HepG2 (cell line): Measurements from ENCODE around the gene RNF17. TPM values are rescaled to one million over a fixed set of nuclear protein-coding genes. Genes with fewer than 3 reads are reported as not detected.

Experiments
- ATAC-seq: fragments of 200-7000 bp; cut with Tn5 transposase; 3 replicates; pipeline ENCODE4 v1.9.1; 2020; ENCODE audit warnings: mild to moderate bottlenecking, moderate library complexity
- BruUV-seq: library from RNA; stranded (reverse); fragments of 400-500 nt; replicated peaks from 2 replicates; lab custom pipeline; 2021; lab: Mats Ljungman, UMichigan
- CTCF ChIA-PET: fragments of 300-600 bp; formaldehyde crosslinking; extraction: SDS; loops from one replicate; lab custom pipeline; 2021; ENCODE audit warnings: low total read pairs, inconsistent platforms, low intra/inter-chr PET ratio; lab: Yijun Ruan, JAX
- POLR2A ChIA-PET: fragments of 350-600 bp; sonication (Branson Sonifier 250); formaldehyde crosslinking; loops from one replicate; lab custom pipeline; 2020; ENCODE audit warnings: antibody characterized with exemption, inconsistent platforms; lab: Yijun Ruan, JAX
- DNase-seq: peaks from one replicate; pipeline ENCODE4 v3.0.0-alpha.2; 2015; ENCODE audit warnings: low spot score
- FAIRE-seq: peaks from 3 replicates; lab custom pipeline; 2011; peaks lifted over from hg19 to GRCh38; lab: Jason Lieb, UNC
- H2AFZ ChIP-seq: one replicate; pipeline ENCODE4 v1.6.1; 2011; ENCODE audit warnings: low read length, inconsistent platforms
- H3K27ac ChIP-seq: fragments of 300-600 bp; 3 replicates; pipeline ENCODE4 v1.8.0; 2011; ENCODE audit warnings: mixed run types, mild to moderate bottlenecking, mixed read lengths, low read length, inconsistent platforms; ENCODE audit not compliant: insufficient read depth; ENCODE audit errors: extremely low read length
- H3K27me3 ChIP-seq, 2 experiments: fragments of 200-600 bp in 1 of 2; 2 replicates in 1 of 2; 3 replicates in 1 of 2; pipeline versions ENCODE4 v1.6.0 to v1.8.0; 2011; ENCODE audit warnings: low read length in 2 of 2, mild to moderate bottlenecking in 2 of 2, moderate library complexity in 2 of 2, inconsistent platforms in 1 of 2; ENCODE audit not compliant: insufficient read depth in 2 of 2, control insufficient read depth in 1 of 2
- H3K36me3 ChIP-seq, 2 experiments: fragments of 200-600 bp in 1 of 2; replicated peaks in 1 of 2; 2 replicates in 1 of 2; 3 replicates in 1 of 2; pipeline versions ENCODE4 v1.5.1 to v1.8.0; 2011; ENCODE audit warnings: low read length in 2 of 2, inconsistent platforms in 1 of 2; ENCODE audit not compliant: insufficient read depth in 2 of 2, control insufficient read depth in 1 of 2
- H3K4me1 ChIP-seq: 2 replicates; pipeline ENCODE4 v1.5.1; 2012; ENCODE audit warnings: low read length, inconsistent platforms; ENCODE audit not compliant: insufficient read depth
- H3K4me2 ChIP-seq: 2 replicates; pipeline ENCODE4 v1.6.0; 2011; ENCODE audit warnings: low read depth, low read length, inconsistent platforms
- H3K4me3 ChIP-seq, 3 experiments: fragments of 200-600 bp in 1 of 3; sonication (generic), shearing (Covaris generic) in 1 of 3; replicated peaks in 1 of 3; 2 replicates each; pipeline ENCODE4 v1.5.1; 2011 to 2016; ENCODE audit warnings: low read length in 3 of 3, inconsistent platforms in 2 of 3, low read depth in 2 of 3, mild to moderate bottlenecking in 2 of 3, control low read depth in 1 of 3, mixed read lengths in 1 of 3; ENCODE audit not compliant: insufficient read depth in 1 of 3
- H3K79me2 ChIP-seq: one replicate; pipeline ENCODE4 v1.6.1; 2011; ENCODE audit warnings: low read length, inconsistent platforms; ENCODE audit not compliant: insufficient read depth
- H3K9ac ChIP-seq: 2 replicates; pipeline ENCODE4 v1.6.0; 2011; ENCODE audit warnings: mild to moderate bottlenecking, low read depth, low read length, inconsistent platforms; ENCODE audit not compliant: insufficient read depth
- H3K9me3 ChIP-seq: 2 replicates; pipeline ENCODE4 v1.5.1; 2012; ENCODE audit warnings: mild to moderate bottlenecking, low read length
- H4K20me1 ChIP-seq: 2 replicates; pipeline ENCODE4 v1.6.0; 2011; ENCODE audit warnings: inconsistent platforms, mild to moderate bottlenecking, low read length, moderate library complexity; ENCODE audit not compliant: insufficient read depth
- CAMTA2 ChIP-seq: sonication (generic); formaldehyde crosslinking; IDR thresholded peaks from 2 replicates; pipeline ENCODE4 v1.4.0; 2020; ENCODE audit warnings: mild to moderate bottlenecking, missing genetic modification reagents, borderline replicate concordance
- FOXO1 ChIP-seq: sonication (generic); formaldehyde crosslinking; IDR thresholded peaks from 2 replicates; pipeline ENCODE4 v1.4.0; 2020; ENCODE audit warnings: missing genetic modification reagents
- KLF12 ChIP-seq: sonication (generic); formaldehyde crosslinking; IDR thresholded peaks from 2 replicates; pipeline ENCODE4 v1.4.0; 2020; ENCODE audit warnings: missing genetic modification reagents, borderline replicate concordance
- ZBTB1 ChIP-seq: sonication (generic); formaldehyde crosslinking; IDR thresholded peaks from 2 replicates; pipeline ENCODE4 v1.4.0; 2020; ENCODE audit warnings: missing genetic modification reagents, borderline replicate concordance
- ZNF337 ChIP-seq: sonication (generic); formaldehyde crosslinking; IDR thresholded peaks from 2 replicates; pipeline ENCODE4 v1.5.1; 2020; ENCODE audit warnings: missing genetic modification reagents, low read depth, mild to moderate bottlenecking, borderline replicate concordance
- ZNF777 ChIP-seq: sonication (generic); formaldehyde crosslinking; IDR thresholded peaks from 2 replicates; pipeline ENCODE4 v1.4.0; 2020; ENCODE audit warnings: missing genetic modification reagents
- WGBS: methylation state at CpG from one replicate; pipeline ENCODE4 v1.1.6; 2017; ENCODE audit warnings: low lambda C conversion rate; 5-methylcytosine and 5-hydroxymethylcytosine counted together
- in situ Hi-C: cut with HindIII; loops from 2 replicates; pipeline ENCODE4 v1.10.0; 2017; ENCODE audit warnings: low pct_unique_long_range_greater_than_20kb; ENCODE audit not compliant: extremely low pct_ligation_motif_present
- intact Hi-C: fragments of 100-400 bp; cut with micrococcal nuclease; formaldehyde crosslinking; loops from one replicate; pipeline ENCODE4 v1.10.0; 2022; ENCODE audit not compliant: unreplicated experiment
- polyA plus RNA-seq, 8 experiments: library from polyadenylated mRNA; depleted of rRNA in 3 of 8; stranded (reverse) in 7 of 8; unstranded in 1 of 8; fragments of >200 nt; fragmentation: Illumina TruSeq in 4 of 8; extraction: Trizol in 4 of 8; gene quantifications; 2 replicates each; pipeline versions ENCODE4 v1.2.1 to v1.2.3, GENCODE V29; 2011 to 2016; ENCODE audit warnings: low read depth in 4 of 8, missing spikeins in 1 of 8, mixed read lengths in 1 of 8; ENCODE audit not compliant: insufficient read depth in 1 of 8
- total RNA-seq, 5 experiments: library from RNA; depleted of rRNA; stranded (reverse); fragments of >200 nt; fragmentation: Illumina TruSeq; extraction: Trizol; gene quantifications; 2 replicates each; pipeline ENCODE4 v1.2.3, GENCODE V29; 2016; ENCODE audit warnings: low read depth in 1 of 5
- TF ChIP-seq, protein P1 (sequence below): IDR thresholded peaks from 2 replicates; pipeline ENCODE4 v1.6.1; 2016; ENCODE audit warnings: low read depth, missing genetic modification reagents, missing compliant biosample characterization

RNF17 gene
- total and polyA plus RNA-seq, 2 of the 13 experiments (the other 11 are each of a cell fraction or from before 2014, with no cell fraction given), result not detected

DNA sequence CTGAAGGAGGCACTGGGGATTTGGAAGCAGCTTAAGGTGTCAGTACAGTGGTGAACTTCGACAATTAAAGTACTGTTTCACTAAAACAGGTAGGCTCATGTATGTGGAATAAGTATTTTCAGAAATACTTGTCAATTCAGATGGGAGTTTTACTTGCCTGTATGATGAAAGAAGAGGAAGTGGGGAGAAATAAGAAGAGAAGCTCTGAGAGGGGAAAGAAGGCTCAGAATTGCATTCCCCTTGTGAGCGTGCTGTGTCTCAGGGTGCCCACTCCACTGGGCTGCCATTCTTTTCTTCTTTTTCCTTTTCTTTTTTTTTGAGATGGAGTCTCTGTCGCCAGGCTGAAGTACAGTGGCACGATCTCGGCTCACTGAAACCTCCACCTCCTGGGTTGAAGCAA, 38.6 kb upstream of the RNF17 start:
- H3K79me2 ChIP-seq, result no peaks in the 10 kb centered on the region
- no peaks in the 10 kb centered on the region for H3K9me3 ChIP-seq
- H3K36me3 ChIP-seq, result no peaks in the 10 kb centered on the region
- 10% methylated on average over 5 of the region's 5 CpGs for WGBS
- no peaks in the 10 kb centered on the region for H4K20me1 ChIP-seq
- H3K27me3 ChIP-seq, result peaks cover 1 to 12% of the 10 kb centered on the region in 2 experiments; a peak in 2 of 5 replicates
- no peaks in the 10 kb centered on the region for H3K4me1 ChIP-seq
- H3K27ac ChIP-seq, result no peak overlapping the region
- no peak overlapping the region for H3K9ac ChIP-seq
- in situ Hi-C loops, result no loop called here
- DNase-seq (no peak), FAIRE-seq (no peak), ATAC-seq (no peak)
- no peak overlapping the region for H3K4me3 ChIP-seq
- POLR2A ChIA-PET, result no interaction called here
- BruUV-seq, result no TSS peak
- H2AFZ ChIP-seq, result no peak overlapping the region
- CTCF ChIA-PET, result no interaction called here
- intact Hi-C loops, result loop anchor here (5.0 to 10.0 kb wide), 3 partner anchors 43 to 121 kb away; partner anchors contain the start of gene ATP12A
- no peak for TF ChIP-seq ZNF777 (CRISPR knock-in tag)
- no peak for TF ChIP-seq CAMTA2 (CRISPR knock-in tag)
- TF ChIP-seq, protein P1, sequence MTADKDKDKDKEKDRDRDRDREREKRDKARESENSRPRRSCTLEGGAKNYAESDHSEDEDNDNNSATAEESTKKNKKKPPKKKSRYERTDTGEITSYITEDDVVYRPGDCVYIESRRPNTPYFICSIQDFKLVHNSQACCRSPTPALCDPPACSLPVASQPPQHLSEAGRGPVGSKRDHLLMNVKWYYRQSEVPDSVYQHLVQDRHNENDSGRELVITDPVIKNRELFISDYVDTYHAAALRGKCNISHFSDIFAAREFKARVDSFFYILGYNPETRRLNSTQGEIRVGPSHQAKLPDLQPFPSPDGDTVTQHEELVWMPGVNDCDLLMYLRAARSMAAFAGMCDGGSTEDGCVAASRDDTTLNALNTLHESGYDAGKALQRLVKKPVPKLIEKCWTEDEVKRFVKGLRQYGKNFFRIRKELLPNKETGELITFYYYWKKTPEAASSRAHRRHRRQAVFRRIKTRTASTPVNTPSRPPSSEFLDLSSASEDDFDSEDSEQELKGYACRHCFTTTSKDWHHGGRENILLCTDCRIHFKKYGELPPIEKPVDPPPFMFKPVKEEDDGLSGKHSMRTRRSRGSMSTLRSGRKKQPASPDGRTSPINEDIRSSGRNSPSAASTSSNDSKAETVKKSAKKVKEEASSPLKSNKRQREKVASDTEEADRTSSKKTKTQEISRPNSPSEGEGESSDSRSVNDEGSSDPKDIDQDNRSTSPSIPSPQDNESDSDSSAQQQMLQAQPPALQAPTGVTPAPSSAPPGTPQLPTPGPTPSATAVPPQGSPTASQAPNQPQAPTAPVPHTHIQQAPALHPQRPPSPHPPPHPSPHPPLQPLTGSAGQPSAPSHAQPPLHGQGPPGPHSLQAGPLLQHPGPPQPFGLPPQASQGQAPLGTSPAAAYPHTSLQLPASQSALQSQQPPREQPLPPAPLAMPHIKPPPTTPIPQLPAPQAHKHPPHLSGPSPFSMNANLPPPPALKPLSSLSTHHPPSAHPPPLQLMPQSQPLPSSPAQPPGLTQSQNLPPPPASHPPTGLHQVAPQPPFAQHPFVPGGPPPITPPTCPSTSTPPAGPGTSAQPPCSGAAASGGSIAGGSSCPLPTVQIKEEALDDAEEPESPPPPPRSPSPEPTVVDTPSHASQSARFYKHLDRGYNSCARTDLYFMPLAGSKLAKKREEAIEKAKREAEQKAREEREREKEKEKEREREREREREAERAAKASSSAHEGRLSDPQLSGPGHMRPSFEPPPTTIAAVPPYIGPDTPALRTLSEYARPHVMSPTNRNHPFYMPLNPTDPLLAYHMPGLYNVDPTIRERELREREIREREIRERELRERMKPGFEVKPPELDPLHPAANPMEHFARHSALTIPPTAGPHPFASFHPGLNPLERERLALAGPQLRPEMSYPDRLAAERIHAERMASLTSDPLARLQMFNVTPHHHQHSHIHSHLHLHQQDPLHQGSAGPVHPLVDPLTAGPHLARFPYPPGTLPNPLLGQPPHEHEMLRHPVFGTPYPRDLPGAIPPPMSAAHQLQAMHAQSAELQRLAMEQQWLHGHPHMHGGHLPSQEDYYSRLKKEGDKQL (CRISPR knock-in tag), result no peak
- no peak for TF ChIP-seq FOXO1 (CRISPR knock-in tag)
- TF ChIP-seq ZNF337 (CRISPR knock-in tag), result no peak
- TF ChIP-seq KLF12 (CRISPR knock-in tag), result no peak
- no peak for TF ChIP-seq ZBTB1
- H3K4me2 ChIP-seq, result no peak overlapping the region
